IMR-90 (cell line): ENCODE data around the gene HAUS3. TPM values are rescaled to one million over a fixed set of nuclear protein-coding genes. Genes with fewer than 3 reads are reported as not detected.

ENCODE experiments used
- ATAC-seq: fragments of 200-7000 bp; cut with Tn5 transposase; 2 replicates; pipeline ENCODE4 v1.9.1; 2020; ENCODE audit warnings: low read depth, mild to moderate bottlenecking, moderate library complexity
- BruUV-seq: library from RNA; stranded (reverse); fragments of 400-500 nt; replicated peaks from 2 replicates; lab custom pipeline; 2021; lab: Mats Ljungman, UMichigan
- CTCF ChIA-PET: fragments of 300-600 bp; formaldehyde crosslinking; extraction: SDS; loops from one replicate; lab custom pipeline; 2021; ENCODE audit warnings: antibody characterized with exemption; lab: Yijun Ruan, JAX
- POLR2A ChIA-PET: fragments of 300-600 bp; sonication (Branson Sonifier 250); formaldehyde crosslinking; loops from one replicate; lab custom pipeline; 2022; ENCODE audit warnings: antibody characterized with exemption; ENCODE audit not compliant: unreplicated experiment; lab: Charles Lee
- DNase-seq: peaks from one replicate; pipeline ENCODE4 v3.0.0; 2013
- H2AFZ ChIP-seq: replicated peaks from 2 replicates; pipeline ENCODE3; 2013; ENCODE audit warnings: low read length, mild to moderate bottlenecking; ENCODE audit not compliant: poor library complexity
- H2AK5ac ChIP-seq: 2 replicates; pipeline ENCODE4 v1.6.1; 2013; ENCODE audit warnings: low read depth, low read length, inconsistent platforms
- H2AK9ac ChIP-seq: replicated peaks from 2 replicates; pipeline ENCODE3; 2013; ENCODE audit warnings: mild to moderate bottlenecking, low read depth, low read length, moderate library complexity; ENCODE audit not compliant: poor library complexity
- H2BK120ac ChIP-seq: 2 replicates; pipeline ENCODE4 v1.6.1; 2013; ENCODE audit warnings: low read depth, low read length, inconsistent platforms
- H2BK15ac ChIP-seq: 3 replicates; pipeline ENCODE4 v1.6.1; 2013; ENCODE audit warnings: low read depth, low read length, inconsistent platforms
- H2BK20ac ChIP-seq: 2 replicates; pipeline ENCODE4 v1.6.1; 2013; ENCODE audit warnings: low read depth, mild to moderate bottlenecking, inconsistent platforms, low read length, moderate library complexity
- H2BK5ac ChIP-seq: 2 replicates; pipeline ENCODE4 v1.6.1; 2013; ENCODE audit warnings: mild to moderate bottlenecking, low read depth, low read length, inconsistent platforms; ENCODE audit not compliant: poor library complexity, severe bottlenecking
- H3K14ac ChIP-seq: replicated peaks from 2 replicates; pipeline ENCODE4 v1.6.1; 2013; ENCODE audit warnings: low read depth, low read length, inconsistent platforms
- H3K18ac ChIP-seq: 2 replicates; pipeline ENCODE4 v1.6.1; 2013; ENCODE audit warnings: low read depth, low read length, control low read depth
- H3K23ac ChIP-seq: 2 replicates; pipeline ENCODE4 v1.6.1; 2013; ENCODE audit warnings: low read depth, low read length, inconsistent platforms
- H3K27ac ChIP-seq: 2 replicates; pipeline ENCODE4 v1.5.1; 2013; ENCODE audit warnings: mild to moderate bottlenecking, control low read depth, low read length; ENCODE audit not compliant: insufficient read depth
- H3K27me3 ChIP-seq: 2 replicates; pipeline ENCODE4 v1.6.1; 2013; ENCODE audit warnings: low read length; ENCODE audit not compliant: control insufficient read depth, insufficient read depth
- H3K36me3 ChIP-seq: 2 replicates; pipeline ENCODE4 v1.6.1; 2013; ENCODE audit warnings: low read length, mixed read lengths; ENCODE audit not compliant: control insufficient read depth, insufficient read depth
- H3K4ac ChIP-seq: 2 replicates; pipeline ENCODE4 v1.6.1; 2013; ENCODE audit warnings: low read depth, low read length, inconsistent platforms
- H3K4me1 ChIP-seq: 2 replicates; pipeline ENCODE4 v1.6.1; 2013; ENCODE audit warnings: low read length, mixed read lengths; ENCODE audit not compliant: control insufficient read depth, insufficient read depth
- H3K4me2 ChIP-seq: 2 replicates; pipeline ENCODE4 v1.6.1; 2013; ENCODE audit warnings: low read depth, mild to moderate bottlenecking, control low read depth, low read length, moderate library complexity
- H3K4me3 ChIP-seq: 2 replicates; pipeline ENCODE4 v1.5.1; 2013; ENCODE audit warnings: low read depth, mild to moderate bottlenecking, control low read depth, low read length, moderate library complexity; ENCODE audit not compliant: insufficient read depth
- H3K56ac ChIP-seq: 2 replicates; pipeline ENCODE4 v1.6.1; 2013; ENCODE audit warnings: low read length, inconsistent platforms; ENCODE audit not compliant: insufficient read depth; ENCODE audit errors: extremely low read depth
- H3K79me1 ChIP-seq, 2 experiments: 2 replicates each; pipeline ENCODE4 v1.6.1; 2013; ENCODE audit warnings: low read length in 2 of 2, inconsistent platforms in 1 of 2, low read depth in 1 of 2
- H3K9ac ChIP-seq: 2 replicates; pipeline ENCODE4 v1.6.1; 2013; ENCODE audit warnings: low read depth, low read length, control low read depth
- H3K9me1 ChIP-seq: 2 replicates; pipeline ENCODE4 v1.6.1; 2013; ENCODE audit warnings: low read length, inconsistent platforms; ENCODE audit not compliant: insufficient read depth
- H3K9me3 ChIP-seq: 2 replicates; pipeline ENCODE4 v1.6.1; 2013; ENCODE audit warnings: low read length; ENCODE audit not compliant: control insufficient read depth, insufficient read depth
- H4K20me1 ChIP-seq: 2 replicates; pipeline ENCODE4 v1.6.1; 2013; ENCODE audit warnings: low read length, inconsistent platforms; ENCODE audit not compliant: insufficient read depth
- H4K5ac ChIP-seq: 2 replicates; pipeline ENCODE4 v1.6.1; 2013; ENCODE audit warnings: mild to moderate bottlenecking, low read depth, low read length, control low read depth
- H4K8ac ChIP-seq, 2 experiments: 2 replicates each; pipeline ENCODE4 v1.6.1; 2013; ENCODE audit warnings: low read depth in 2 of 2, low read length in 2 of 2, control low read depth in 1 of 2, inconsistent platforms in 1 of 2
- H4K91ac ChIP-seq: 2 replicates; pipeline ENCODE4 v1.6.1; 2013; ENCODE audit warnings: low read depth, low read length, inconsistent platforms; ENCODE audit not compliant: insufficient read depth
- CEBPB ChIP-seq: IDR thresholded peaks from 2 replicates; pipeline ENCODE4 v1.6.1; 2012; ENCODE audit warnings: low read depth, low read length, improper control_type of control experiment
- RCOR1 ChIP-seq: IDR thresholded peaks from 2 replicates; pipeline ENCODE4 v1.6.1; 2012; ENCODE audit warnings: mild to moderate bottlenecking, low read length, improper control_type of control experiment; ENCODE audit not compliant: insufficient replicate concordance
- dilution Hi-C: fragments of 300-500 bp; cut with HindIII; formaldehyde crosslinking; loops from one replicate; pipeline ENCODE4 v1.14.3; 2018; ENCODE audit warnings: low sequenced_read_pairs; ENCODE audit not compliant: unreplicated experiment
- in situ Hi-C: fragments of 300-500 bp; cut with MboI; formaldehyde crosslinking; loops from 3 replicates; pipeline ENCODE4 v1.14.3; 2019; ENCODE audit warnings: low sequenced_read_pairs, inconsistent platforms, mixed read lengths
- intact Hi-C: fragments of 100-400 bp; cut with micrococcal nuclease; formaldehyde crosslinking; loops from 2 replicates; pipeline ENCODE4 v1.10.0; 2022
- polyA plus RNA-seq, 3 experiments: library from polyadenylated mRNA; depleted of rRNA; stranded (reverse); fragments of >200 nt; gene quantifications; 2 replicates each; pipeline ENCODE4 v1.2.3, GENCODE V29; 2012; ENCODE audit warnings: low replicate concordance in 1 of 3
- total RNA-seq: library from RNA; depleted of rRNA; stranded (reverse); fragments of >200 nt; gene quantifications from 2 replicates; pipeline ENCODE4 v1.2.3, GENCODE V29; 2012

HAUS3 gene
- total and polyA plus RNA-seq, 2 of the 4 experiments (the other 2 are of a cell fraction): 4.3 to 4.8 TPM

- in situ Hi-C loops (no loop called here), intact Hi-C loops (no loop called here), dilution Hi-C loops (no loop called here)
- Histone ChIP-seq H2AK9ac (no peak overlapping the region), H2AFZ (no peak overlapping the region), H3K36me3 (no peaks in the 10 kb centered on the region), H3K27ac (no peak overlapping the region), H3K79me1 (no peaks in the 10 kb centered on the region; a peak in 1 of 4 replicates), H2BK5ac (no peak overlapping the region), H3K14ac (no peak overlapping the region), H4K8ac (no peak overlapping the region), H3K9ac (no peak overlapping the region), H3K23ac (no peak overlapping the region), H3K4me2 (no peak overlapping the region), H2BK15ac (no peak overlapping the region), H3K9me3 (no peaks in the 10 kb centered on the region), H4K91ac (no peak overlapping the region), H3K18ac (no peak overlapping the region), H3K4ac (no peak overlapping the region), H2AK5ac (no peak overlapping the region), H4K5ac (no peak overlapping the region), H3K4me1 (no peaks in the 10 kb centered on the region), H2BK120ac (no peak overlapping the region), H3K4me3 (no peak overlapping the region), H2BK20ac (no peak overlapping the region), H3K9me1 (peaks cover 4% of the 10 kb centered on the region; the same call in 1 of the 2 replicates), H3K27me3 (no peaks in the 10 kb centered on the region), H3K56ac (no peak overlapping the region), H4K20me1 (no peaks in the 10 kb centered on the region)
- no peak for ATAC-seq
- CTCF ChIA-PET: no interaction called here
- POLR2A ChIA-PET: no interaction called here
- DNase-seq: no peak
- TF ChIP-seq RCOR1 (no peak), CEBPB (peak; percentile 58)
- BruUV-seq: no TSS peak
Observed at GRCh38 chr4:2183394-2183793, 58.5 kb downstream of the HAUS3 start.
